Neuronal stem cell (in vitro differentiated cells): ENCODE results near the gene DNAH3.

Experiments
- DNase-seq: peaks from one replicate; pipeline ENCODE4 v3.0.0-alpha.2; 2013; ENCODE audit warnings: low spot score
- H2AFZ ChIP-seq: one replicate; pipeline ENCODE4 v1.6.1; 2013; ENCODE audit warnings: mild to moderate bottlenecking, low read length, inconsistent platforms
- H2AK5ac ChIP-seq: 2 replicates; pipeline ENCODE4 v1.6.1; 2013; ENCODE audit warnings: low read depth, mild to moderate bottlenecking, inconsistent platforms, low read length, moderate library complexity, mixed read lengths
- H2BK120ac ChIP-seq: 2 replicates; pipeline ENCODE4 v1.6.1; 2013; ENCODE audit warnings: low read depth, mild to moderate bottlenecking, inconsistent platforms, low read length, moderate library complexity, mixed read lengths
- H2BK12ac ChIP-seq: one replicate; pipeline ENCODE4 v1.6.1; 2013; ENCODE audit warnings: low read length, inconsistent platforms
- H2BK15ac ChIP-seq: 2 replicates; pipeline ENCODE4 v1.6.1; 2013; ENCODE audit warnings: mild to moderate bottlenecking, low read length, inconsistent platforms, mixed read lengths
- H2BK5ac ChIP-seq: one replicate; pipeline ENCODE4 v1.6.1; 2013; ENCODE audit warnings: inconsistent platforms, mild to moderate bottlenecking, low read length, moderate library complexity
- H3K14ac ChIP-seq: one replicate; pipeline ENCODE4 v1.6.1; 2013; ENCODE audit warnings: low read length, inconsistent platforms
- H3K18ac ChIP-seq: 2 replicates; pipeline ENCODE4 v1.6.1; 2013; ENCODE audit warnings: low read length, inconsistent platforms
- H3K23ac ChIP-seq: 2 replicates; pipeline ENCODE4 v1.6.1; 2013; ENCODE audit warnings: low read depth, mild to moderate bottlenecking, mixed read lengths, low read length, inconsistent platforms; ENCODE audit not compliant: poor library complexity
- H3K27ac ChIP-seq: replicated peaks from 3 replicates; pipeline ENCODE4 v1.5.1; 2013; ENCODE audit warnings: low read length, inconsistent platforms
- H3K27me3 ChIP-seq, 3 experiments: 2 replicates each; pipeline ENCODE4 v1.6.1; 2013; ENCODE audit warnings: low read length in 3 of 3, mild to moderate bottlenecking in 2 of 3, inconsistent platforms in 1 of 3, low read depth in 1 of 3, mixed read lengths in 1 of 3, moderate library complexity in 1 of 3; ENCODE audit not compliant: control insufficient read depth in 3 of 3, insufficient read depth in 3 of 3
- H3K36me3 ChIP-seq, 2 donors: replicated peaks in 1 of 2; 2 replicates each; pipeline ENCODE4 v1.6.1; 2013; ENCODE audit warnings: low read length in 2 of 2; ENCODE audit not compliant: control insufficient read depth in 2 of 2, insufficient read depth in 2 of 2
- H3K4ac ChIP-seq: 2 replicates; pipeline ENCODE4 v1.6.1; 2013; ENCODE audit warnings: inconsistent platforms, mild to moderate bottlenecking, low read length, moderate library complexity
- H3K4me1 ChIP-seq, 2 donors: 1 replicate in 1 of 2; 2 replicates in 1 of 2; pipeline ENCODE4 v1.6.1; 2013; ENCODE audit warnings: low read length in 2 of 2, low read depth in 1 of 2; ENCODE audit not compliant: control insufficient read depth in 2 of 2, insufficient read depth in 1 of 2
- H3K4me2 ChIP-seq: one replicate; pipeline ENCODE4 v1.6.1; 2013; ENCODE audit warnings: mild to moderate bottlenecking, low read length, inconsistent platforms; ENCODE audit not compliant: insufficient read depth, poor library complexity, severe bottlenecking
- H3K4me3 ChIP-seq, 2 donors: 2 replicates each; pipeline ENCODE4 v1.5.1; 2013; ENCODE audit warnings: low read length in 2 of 2, mild to moderate bottlenecking in 2 of 2, inconsistent platforms in 1 of 2, moderate library complexity in 1 of 2
- H3K79me1 ChIP-seq: one replicate; pipeline ENCODE4 v1.6.1; 2013; ENCODE audit warnings: low read depth, mild to moderate bottlenecking, inconsistent platforms, low read length, moderate library complexity
- H3K9ac ChIP-seq: one replicate; pipeline ENCODE4 v1.6.1; 2013; ENCODE audit warnings: mild to moderate bottlenecking, low read depth, low read length, inconsistent platforms; ENCODE audit not compliant: poor library complexity
- H3K9me3 ChIP-seq, 2 donors: replicated peaks in 1 of 2; 2 replicates each; pipeline versions ENCODE3 to v1.6.1; 2013; ENCODE audit warnings: low read length in 2 of 2, mild to moderate bottlenecking in 2 of 2, inconsistent platforms in 1 of 2, low read depth in 1 of 2, mixed read lengths in 1 of 2, moderate library complexity in 1 of 2; ENCODE audit not compliant: control insufficient read depth in 2 of 2, insufficient read depth in 1 of 2
- H4K8ac ChIP-seq: one replicate; pipeline ENCODE4 v1.6.1; 2013; ENCODE audit warnings: low read depth, mild to moderate bottlenecking, inconsistent platforms, low read length, moderate library complexity
- H4K91ac ChIP-seq: one replicate; pipeline ENCODE4 v1.6.1; 2013; ENCODE audit warnings: low read length, low read depth, mild to moderate bottlenecking, inconsistent platforms; ENCODE audit not compliant: poor library complexity
- WGBS, 2 donors: extraction: QIAGEN DNeasy Blood & Tissue Kit; methylation state at CpG; one replicate each; pipeline ENCODE4 v1.1.7; 2013; ENCODE audit warnings: missing lambda C conversion rate in 2 of 2, mixed read lengths in 1 of 2; ENCODE audit not compliant: insufficient read length in 2 of 2, insufficient replicate concordance in 1 of 2; ENCODE audit errors: extremely low coverage in 2 of 2; 5-methylcytosine and 5-hydroxymethylcytosine counted together

DNAH3 gene

DNA sequence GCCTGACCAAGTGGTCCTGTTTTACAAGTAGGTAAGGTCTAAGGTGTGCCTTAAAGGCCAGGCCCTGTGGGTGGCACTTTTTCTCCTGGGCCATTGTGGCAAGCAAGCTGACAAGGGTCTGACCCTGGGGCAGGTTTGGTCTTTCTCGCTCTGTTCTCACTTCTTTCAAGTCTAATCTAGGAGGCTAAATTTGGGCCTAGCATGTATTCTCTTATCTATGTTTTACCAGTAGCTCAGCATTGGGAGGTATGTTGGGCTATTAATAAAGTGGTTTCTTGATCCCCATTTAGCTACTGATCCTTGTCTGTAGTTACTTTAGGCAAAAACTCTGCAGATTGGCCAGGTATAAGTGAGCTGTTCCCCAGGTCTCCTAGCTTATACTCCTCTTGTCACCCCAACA is 77.7 kb downstream of the DNAH3 start:
- H3K4ac ChIP-seq: no peak overlapping the region
- H3K27ac ChIP-seq: no peak overlapping the region
- no peak overlapping the region for H3K4me3 ChIP-seq
- no peaks in the 10 kb centered on the region for H3K36me3 ChIP-seq
- H3K18ac ChIP-seq: no peak overlapping the region
- no peak overlapping the region for H2BK120ac ChIP-seq
- H4K8ac ChIP-seq: no peak overlapping the region
- H2BK5ac ChIP-seq: no peak overlapping the region
- H2BK12ac ChIP-seq: no peak overlapping the region
- no peak overlapping the region for H3K4me2 ChIP-seq
- H2BK15ac ChIP-seq: no peak overlapping the region
- H3K27me3 ChIP-seq: no peaks in the 10 kb centered on the region
- no peak overlapping the region for H2AFZ ChIP-seq
- peak overlapping the region; percentile 69 for H3K23ac ChIP-seq
- no peak overlapping the region for H3K14ac ChIP-seq
- no peaks in the 10 kb centered on the region for H3K4me1 ChIP-seq
- WGBS, 2 donors: no CpG with 5 or more reads among the region's 1 CpG
- no peak overlapping the region for H4K91ac ChIP-seq
- no peaks in the 10 kb centered on the region for H3K9me3 ChIP-seq
- H2AK5ac ChIP-seq: no peak overlapping the region
- no peaks in the 10 kb centered on the region for H3K79me1 ChIP-seq
- DNase-seq: no peak
- H3K9ac ChIP-seq: no peak overlapping the region

DNA sequence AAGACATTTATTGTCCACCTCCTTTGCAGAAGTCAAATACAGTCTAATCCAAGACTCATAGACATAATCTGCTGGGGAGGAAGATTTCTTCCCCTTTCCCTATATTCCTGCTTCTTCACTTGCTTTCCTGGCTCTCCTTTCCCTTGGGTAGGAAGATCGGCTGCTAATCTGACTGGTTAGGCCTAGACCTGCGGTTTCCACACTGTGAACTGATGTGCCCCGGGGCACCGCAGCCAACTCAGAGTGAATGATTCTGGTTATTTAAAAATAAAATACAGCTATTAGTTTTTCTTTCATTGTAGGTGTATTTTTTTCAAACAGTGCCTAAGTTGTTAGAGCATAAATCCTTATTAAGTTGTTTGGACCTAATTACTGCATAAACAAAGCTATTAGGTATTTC is 78.9 kb downstream of the DNAH3 start:
- no peak overlapping the region for H2BK5ac ChIP-seq
- H4K91ac ChIP-seq: no peak overlapping the region
- H3K4ac ChIP-seq: no peak overlapping the region
- H2BK12ac ChIP-seq: no peak overlapping the region
- H2AK5ac ChIP-seq: no peak overlapping the region
- H3K27me3 ChIP-seq: no peaks in the 10 kb centered on the region
- no peaks in the 10 kb centered on the region for H3K79me1 ChIP-seq
- no peak overlapping the region for H3K4me3 ChIP-seq
- H3K27ac ChIP-seq: no peak overlapping the region
- H3K36me3 ChIP-seq: no peaks in the 10 kb centered on the region
- H4K8ac ChIP-seq: no peak overlapping the region
- no peaks in the 10 kb centered on the region for H3K9me3 ChIP-seq
- no peak overlapping the region for H3K14ac ChIP-seq
- no peak overlapping the region for H3K18ac ChIP-seq
- no peaks in the 10 kb centered on the region for H3K4me1 ChIP-seq
- no CpG with 5 or more reads among the region's 4 CpGs for WGBS, 2 donors
- no peak overlapping the region for H3K4me2 ChIP-seq
- no peak overlapping the region for H3K9ac ChIP-seq
- H2BK15ac ChIP-seq: no peak overlapping the region
- DNase-seq: no peak
- no peak overlapping the region for H2AFZ ChIP-seq
- no peak overlapping the region for H2BK120ac ChIP-seq
- no peak overlapping the region for H3K23ac ChIP-seq

DNA sequence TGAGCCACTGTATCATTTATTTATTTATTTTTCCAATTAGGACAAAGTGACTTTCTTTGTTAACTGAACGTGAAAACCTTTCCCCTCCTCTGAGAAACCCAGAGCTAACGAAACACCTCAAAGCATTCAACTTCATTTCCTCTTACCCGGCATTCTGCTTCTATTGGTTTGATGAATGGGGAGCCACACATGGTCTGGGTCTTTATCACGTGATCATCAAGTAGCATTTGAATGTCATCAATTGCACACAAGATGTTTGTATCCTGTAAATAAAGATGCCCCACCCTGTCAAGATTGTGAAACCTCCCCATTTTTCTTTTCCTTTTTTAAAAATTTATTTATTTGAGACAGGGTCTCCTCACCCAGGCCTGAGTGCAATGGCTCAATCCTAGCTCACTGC is 80.1 kb downstream of the DNAH3 start:
- no peak overlapping the region for H2BK15ac ChIP-seq
- no peak overlapping the region for H3K4ac ChIP-seq
- H4K91ac ChIP-seq: no peak overlapping the region
- DNase-seq: no peak
- no peaks in the 10 kb centered on the region for H3K4me1 ChIP-seq
- H3K23ac ChIP-seq: no peak overlapping the region
- H2BK120ac ChIP-seq: no peak overlapping the region
- no peaks in the 10 kb centered on the region for H3K79me1 ChIP-seq
- H3K4me2 ChIP-seq: no peak overlapping the region
- no peak overlapping the region for H2BK5ac ChIP-seq
- H2AFZ ChIP-seq: no peak overlapping the region
- H3K27ac ChIP-seq: no peak overlapping the region
- no peak overlapping the region for H3K9ac ChIP-seq
- H3K27me3 ChIP-seq: no peaks in the 10 kb centered on the region
- H3K14ac ChIP-seq: no peak overlapping the region
- no peak overlapping the region for H2AK5ac ChIP-seq
- H3K18ac ChIP-seq: no peak overlapping the region
- no CpG with 5 or more reads among the region's 4 CpGs for WGBS, 2 donors
- H3K4me3 ChIP-seq: no peak overlapping the region
- no peaks in the 10 kb centered on the region for H3K36me3 ChIP-seq
- H3K9me3 ChIP-seq: no peaks in the 10 kb centered on the region
- H2BK12ac ChIP-seq: no peak overlapping the region
- no peak overlapping the region for H4K8ac ChIP-seq

DNA sequence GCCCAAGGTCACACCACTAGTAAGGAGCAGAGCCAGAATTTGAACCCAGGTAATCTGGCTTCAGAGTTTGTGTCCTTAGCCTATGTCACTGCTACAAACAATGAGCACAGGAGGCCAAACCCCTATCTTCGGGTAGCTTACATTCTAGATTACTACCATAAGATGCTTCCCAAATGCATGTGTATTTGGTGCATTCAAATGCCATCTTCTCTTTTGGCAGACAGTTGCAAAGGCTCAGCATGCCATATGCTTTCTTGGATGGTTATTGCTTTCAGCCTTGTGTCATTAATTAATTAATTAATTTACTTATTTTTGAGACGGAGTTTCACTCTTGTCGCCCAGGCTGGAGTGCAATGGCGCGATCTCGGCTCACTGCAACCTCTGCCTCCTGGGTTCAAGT is 80.7 kb downstream of the DNAH3 start:
- Histone ChIP-seq H3K27me3 (no peaks in the 10 kb centered on the region), H2BK12ac (no peak overlapping the region), H3K79me1 (no peaks in the 10 kb centered on the region), H3K4me3 (no peak overlapping the region), H2BK15ac (no peak overlapping the region), H3K23ac (no peak overlapping the region), H2BK5ac (no peak overlapping the region), H3K4me1 (no peaks in the 10 kb centered on the region), H3K4ac (no peak overlapping the region), H3K9ac (no peak overlapping the region), H3K36me3 (no peaks in the 10 kb centered on the region), H4K8ac (no peak overlapping the region), H4K91ac (no peak overlapping the region), H2AFZ (no peak overlapping the region), H3K18ac (no peak overlapping the region), H3K9me3 (no peaks in the 10 kb centered on the region), H2BK120ac (no peak overlapping the region), H3K4me2 (no peak overlapping the region), H2AK5ac (no peak overlapping the region), H3K14ac (no peak overlapping the region), H3K27ac (no peak overlapping the region)
- DNase-seq: no peak
- no CpG with 5 or more reads among the region's 6 CpGs for WGBS, 2 donors
